Nephron (organoid): ENCODE data around the gene CCT8L2.
"Not testable (repeated sequence)": the region's sequence is repeated elsewhere in the genome, so short reads cannot be mapped to it uniquely, and the experiment has no call there.

Source experiments
- H3K27ac Mint-ChIP-seq, 3 experiments: 2 replicates each; pipeline ENCODE4 v1.8.0; 2020; ENCODE audit warnings: mixed read lengths in 3 of 3, mild to moderate bottlenecking in 2 of 3, moderate library complexity in 1 of 3
- H3K27me3 Mint-ChIP-seq: 2 replicates; pipeline ENCODE4 v1.8.0; 2021; ENCODE audit warnings: low read depth, mild to moderate bottlenecking, moderate library complexity, mixed read lengths
- H3K36me3 Mint-ChIP-seq: 2 replicates; pipeline ENCODE4 v1.8.0; 2020; ENCODE audit warnings: low read depth, mixed read lengths
- H3K4me1 Mint-ChIP-seq: 2 replicates; pipeline ENCODE4 v1.8.0; 2020; ENCODE audit warnings: mixed read lengths
- H3K4me3 Mint-ChIP-seq, 3 experiments: 2 replicates each; pipeline ENCODE4 v1.8.0; 2020; ENCODE audit warnings: mild to moderate bottlenecking in 3 of 3, mixed read lengths in 3 of 3, moderate library complexity in 2 of 3
- H3K9me3 Mint-ChIP-seq: 2 replicates; pipeline ENCODE4 v1.8.0; 2020; ENCODE audit warnings: mixed read lengths
- TF ChIP-seq, protein P1 (sequence below), 3 experiments: fragments of 200-600 bp; sonication (generic); IDR thresholded peaks; one replicate each; pipeline ENCODE4 v1.5.0; 2021; ENCODE audit warnings: antibody characterized with exemption in 3 of 3; ENCODE audit not compliant: unreplicated experiment in 3 of 3

CCT8L2 gene, protein sequence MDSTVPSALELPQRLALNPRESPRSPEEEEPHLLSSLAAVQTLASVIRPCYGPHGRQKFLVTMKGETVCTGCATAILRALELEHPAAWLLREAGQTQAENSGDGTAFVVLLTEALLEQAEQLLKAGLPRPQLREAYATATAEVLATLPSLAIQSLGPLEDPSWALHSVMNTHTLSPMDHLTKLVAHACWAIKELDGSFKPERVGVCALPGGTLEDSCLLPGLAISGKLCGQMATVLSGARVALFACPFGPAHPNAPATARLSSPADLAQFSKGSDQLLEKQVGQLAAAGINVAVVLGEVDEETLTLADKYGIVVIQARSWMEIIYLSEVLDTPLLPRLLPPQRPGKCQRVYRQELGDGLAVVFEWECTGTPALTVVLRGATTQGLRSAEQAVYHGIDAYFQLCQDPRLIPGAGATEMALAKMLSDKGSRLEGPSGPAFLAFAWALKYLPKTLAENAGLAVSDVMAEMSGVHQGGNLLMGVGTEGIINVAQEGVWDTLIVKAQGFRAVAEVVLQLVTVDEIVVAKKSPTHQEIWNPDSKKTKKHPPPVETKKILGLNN

DNA sequence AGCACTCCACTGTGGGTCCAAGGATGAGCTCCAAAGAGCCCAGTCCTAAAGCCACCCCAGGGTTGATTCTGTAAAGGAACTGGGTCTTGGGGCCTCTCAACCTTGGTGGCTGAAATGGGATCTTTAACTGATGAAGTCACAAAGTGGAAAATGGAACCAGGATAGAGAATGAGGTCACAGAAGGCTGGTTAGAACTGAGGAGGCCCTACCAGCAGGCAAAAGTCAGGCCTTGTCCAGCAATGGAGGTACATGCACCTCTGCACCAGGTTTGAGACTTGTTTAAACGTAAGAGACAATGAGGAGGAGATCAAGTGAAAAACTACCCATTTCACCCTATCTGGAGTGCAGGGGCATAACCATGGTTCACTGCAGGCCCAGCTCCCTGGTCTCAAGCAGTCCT, at the start of gene CCT8L2:
CCT8L2 (minus strand) TSS at position 101 of the 400 bp plus-strand sequence. CDS start 260 bp downstream, outside the sequence.
- not testable (repeated sequence) for H3K27ac Mint-ChIP-seq, H3K36me3 Mint-ChIP-seq, H3K4me1 Mint-ChIP-seq, H3K4me3 Mint-ChIP-seq, H3K27me3 Mint-ChIP-seq
- peaks cover 42% of the 10 kb centered on the region for H3K9me3 Mint-ChIP-seq

DNA sequence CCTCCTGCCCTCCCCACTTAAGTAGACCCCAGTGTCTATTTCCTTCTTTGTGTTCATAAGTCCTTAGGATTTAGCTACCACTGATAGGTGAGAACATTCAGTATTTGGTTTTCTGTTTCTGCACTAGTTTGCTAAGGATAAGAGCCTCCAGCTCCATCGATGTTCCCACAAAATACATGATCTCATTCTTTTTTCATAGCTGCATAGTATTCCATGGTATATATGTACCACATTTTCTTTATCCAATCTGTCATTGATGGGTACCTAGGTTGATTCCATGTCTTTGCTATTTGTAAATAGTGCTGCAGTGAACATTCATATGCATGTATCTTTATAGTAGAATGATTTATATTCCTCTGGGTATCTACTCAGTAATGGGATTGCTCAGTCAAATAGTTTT, 42.8 kb upstream of the CCT8L2 start:
- H3K9me3 Mint-ChIP-seq, result peaks cover 21% of the 10 kb centered on the region
- not testable (repeated sequence) for H3K36me3 Mint-ChIP-seq, H3K27ac Mint-ChIP-seq, H3K4me1 Mint-ChIP-seq, H3K4me3 Mint-ChIP-seq, H3K27me3 Mint-ChIP-seq

DNA sequence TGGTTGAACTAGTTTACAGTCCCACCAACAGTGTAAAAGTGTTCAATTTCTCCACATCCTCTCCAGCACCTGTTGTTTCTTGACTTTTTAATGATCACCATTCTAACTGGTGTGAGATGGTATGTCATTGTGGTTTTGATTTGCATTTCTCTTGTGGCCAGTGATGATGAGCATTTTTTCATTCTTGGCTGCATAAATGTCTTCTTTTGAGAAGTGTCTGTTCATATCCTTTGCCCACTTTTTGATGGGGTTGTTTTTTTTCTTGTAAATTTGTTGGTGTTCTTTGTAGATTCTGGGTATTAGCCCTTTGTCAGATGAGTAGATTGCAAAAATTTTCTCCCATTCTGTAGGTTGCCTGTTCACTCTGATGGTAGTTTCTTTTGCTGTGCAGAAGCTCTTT, 41.5 kb upstream of the CCT8L2 start:
- H3K36me3 Mint-ChIP-seq, H3K4me1 Mint-ChIP-seq, H3K27ac Mint-ChIP-seq, H3K27me3 Mint-ChIP-seq, H3K4me3 Mint-ChIP-seq: not testable (repeated sequence)
- H3K9me3 Mint-ChIP-seq, result peaks cover 16% of the 10 kb centered on the region

DNA sequence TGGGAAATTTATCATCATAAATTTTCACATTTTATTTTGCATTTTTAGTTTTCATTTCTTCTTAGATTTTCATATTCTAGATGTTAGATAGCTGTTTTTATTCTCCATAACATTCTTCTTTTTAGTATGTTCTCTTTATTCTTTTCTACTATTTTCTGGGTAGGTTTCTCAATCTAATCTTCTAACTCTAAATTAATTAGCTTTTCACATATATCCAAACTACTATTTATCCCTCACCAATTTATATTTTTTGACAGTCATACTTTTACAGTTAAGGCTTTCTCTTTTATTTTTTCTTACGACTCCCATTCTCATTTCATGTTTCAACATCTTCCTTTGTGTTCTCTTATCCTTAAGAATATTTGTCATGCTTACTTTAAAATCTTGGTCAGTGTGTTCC, 35.9 kb upstream of the CCT8L2 start:
- H3K4me3 Mint-ChIP-seq, H3K36me3 Mint-ChIP-seq, H3K27ac Mint-ChIP-seq, H3K27me3 Mint-ChIP-seq, H3K9me3 Mint-ChIP-seq, H3K4me1 Mint-ChIP-seq: not testable (repeated sequence)

DNA sequence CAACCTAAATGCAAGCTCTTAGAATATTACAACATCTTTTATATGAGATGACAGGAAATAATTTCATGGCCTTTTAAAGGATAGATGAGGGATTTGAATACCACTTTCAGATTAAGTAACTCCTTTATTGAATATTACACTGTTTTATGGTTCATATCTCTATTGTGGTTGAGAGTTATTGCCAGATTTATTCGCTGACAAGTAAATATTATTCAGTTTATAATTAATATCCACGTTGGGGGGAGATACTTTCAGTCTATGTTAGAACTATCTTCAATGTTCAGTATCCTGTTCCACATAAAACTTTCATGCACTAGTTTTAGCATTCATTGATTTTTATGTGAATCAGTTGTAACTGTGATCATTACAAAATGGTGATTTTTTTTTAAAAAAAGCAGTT, 32.4 kb upstream of the CCT8L2 start:
- H3K36me3 Mint-ChIP-seq, H3K4me3 Mint-ChIP-seq, H3K27me3 Mint-ChIP-seq, H3K27ac Mint-ChIP-seq, H3K4me1 Mint-ChIP-seq: not testable (repeated sequence)
- peaks cover 14% of the 10 kb centered on the region for H3K9me3 Mint-ChIP-seq

DNA sequence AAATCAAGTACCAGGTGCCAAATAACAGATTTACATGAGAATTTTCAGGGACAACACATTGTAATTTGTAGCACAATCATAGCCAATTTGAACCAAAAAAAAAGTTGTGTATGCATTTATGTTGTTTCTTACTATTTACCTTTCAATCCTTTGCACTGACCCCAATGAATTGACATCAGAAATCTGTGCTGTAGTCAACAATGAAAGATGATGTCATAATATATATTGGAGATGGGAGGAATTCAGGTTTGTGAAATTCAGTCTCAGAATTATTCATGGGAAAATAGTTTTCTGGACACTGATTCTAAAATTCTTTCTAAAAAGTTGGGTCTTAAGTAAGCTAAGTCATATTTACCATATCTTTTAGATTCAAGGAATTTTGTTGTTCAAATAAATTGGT, 31.0 kb upstream of the CCT8L2 start:
- not testable (repeated sequence) for H3K4me3 Mint-ChIP-seq, H3K27ac Mint-ChIP-seq, H3K4me1 Mint-ChIP-seq, H3K27me3 Mint-ChIP-seq, H3K36me3 Mint-ChIP-seq
- peaks cover 15% of the 10 kb centered on the region for H3K9me3 Mint-ChIP-seq

DNA sequence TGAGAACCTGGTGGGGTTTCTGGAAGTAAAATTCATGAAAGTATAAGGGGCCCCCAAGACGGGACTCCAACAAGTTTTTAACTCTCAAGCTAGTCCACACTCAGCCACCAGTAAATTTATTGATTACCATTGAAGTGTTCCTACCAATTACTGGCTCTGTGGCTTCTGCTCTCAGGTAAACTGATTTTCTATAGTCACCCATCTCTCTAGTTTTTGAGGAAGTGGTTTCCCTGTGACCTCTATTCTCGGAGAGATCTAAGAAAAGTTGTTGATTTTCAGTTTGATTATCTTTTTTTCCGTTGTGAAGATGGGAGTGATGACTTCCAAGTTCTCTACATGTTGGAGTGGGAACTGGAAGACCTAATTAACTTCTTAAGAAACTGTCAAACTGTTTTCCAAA, 24.9 kb upstream of the CCT8L2 start:
- H3K4me3 Mint-ChIP-seq, H3K27ac Mint-ChIP-seq, H3K36me3 Mint-ChIP-seq, H3K27me3 Mint-ChIP-seq, H3K4me1 Mint-ChIP-seq: not testable (repeated sequence)
- peaks cover 31% of the 10 kb centered on the region for H3K9me3 Mint-ChIP-seq

DNA sequence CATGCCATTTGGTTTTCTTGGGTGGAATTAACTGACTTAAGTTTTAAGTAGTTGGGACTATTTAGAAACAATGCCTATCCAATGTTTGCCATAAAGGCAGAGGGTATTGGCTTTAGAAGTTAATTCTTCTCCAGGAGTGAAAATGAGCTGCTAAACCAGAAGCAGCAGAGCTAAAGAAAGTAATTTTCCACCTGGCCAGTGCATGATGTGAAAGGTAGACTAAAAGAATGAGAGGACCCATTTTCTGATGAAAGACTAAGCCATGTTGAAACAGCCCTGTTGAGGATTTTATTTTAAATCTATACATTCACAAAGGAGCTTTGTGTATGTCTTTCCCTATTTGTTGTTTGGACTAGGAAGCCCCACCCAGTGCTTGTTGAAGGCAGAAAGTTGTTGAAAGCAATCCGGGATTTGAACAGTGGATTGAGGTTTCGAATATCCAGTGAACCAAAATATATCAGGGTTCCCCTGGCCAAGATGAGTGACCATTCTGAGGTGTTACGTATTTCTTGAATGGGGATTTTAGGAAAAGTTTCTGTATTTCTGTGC, 23.9 kb upstream of the CCT8L2 start:
- not testable (repeated sequence) for H3K36me3 Mint-ChIP-seq, H3K4me1 Mint-ChIP-seq, H3K27ac Mint-ChIP-seq, H3K4me3 Mint-ChIP-seq, H3K27me3 Mint-ChIP-seq
- peaks cover 35% of the 10 kb centered on the region for H3K9me3 Mint-ChIP-seq

DNA sequence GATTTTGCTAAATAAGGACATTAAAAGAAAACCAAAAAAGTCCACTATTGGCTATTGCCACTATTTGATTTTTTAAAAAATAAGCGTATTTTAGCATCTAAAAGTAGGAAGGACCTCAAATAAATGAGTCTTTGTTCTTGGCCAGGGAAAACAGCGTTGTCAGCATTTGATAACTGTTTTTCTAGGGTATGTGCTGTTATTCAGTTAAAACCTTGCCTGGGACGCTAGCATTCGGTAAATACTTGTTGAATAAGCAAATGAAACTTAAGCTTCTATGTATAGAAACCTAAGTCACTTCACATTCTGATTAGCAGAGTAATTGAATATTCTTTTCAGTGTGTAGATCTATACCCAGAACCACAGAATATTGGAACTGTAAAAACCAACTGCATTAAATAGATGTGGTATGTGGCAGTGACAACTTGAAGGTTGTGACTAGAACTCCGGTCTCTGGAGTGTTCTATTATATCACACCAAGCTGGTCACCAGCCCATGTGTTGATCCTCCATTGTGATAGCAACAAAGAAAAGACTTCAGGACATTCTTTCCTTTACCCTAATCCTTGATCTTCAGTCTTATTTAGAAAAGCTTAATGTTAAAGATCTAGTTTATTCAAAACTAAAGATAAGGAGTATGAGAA, 23.1 kb upstream of the CCT8L2 start:
- H3K36me3 Mint-ChIP-seq, H3K27me3 Mint-ChIP-seq, H3K27ac Mint-ChIP-seq, H3K4me1 Mint-ChIP-seq, H3K4me3 Mint-ChIP-seq: not testable (repeated sequence)
- peaks cover 43% of the 10 kb centered on the region for H3K9me3 Mint-ChIP-seq

DNA sequence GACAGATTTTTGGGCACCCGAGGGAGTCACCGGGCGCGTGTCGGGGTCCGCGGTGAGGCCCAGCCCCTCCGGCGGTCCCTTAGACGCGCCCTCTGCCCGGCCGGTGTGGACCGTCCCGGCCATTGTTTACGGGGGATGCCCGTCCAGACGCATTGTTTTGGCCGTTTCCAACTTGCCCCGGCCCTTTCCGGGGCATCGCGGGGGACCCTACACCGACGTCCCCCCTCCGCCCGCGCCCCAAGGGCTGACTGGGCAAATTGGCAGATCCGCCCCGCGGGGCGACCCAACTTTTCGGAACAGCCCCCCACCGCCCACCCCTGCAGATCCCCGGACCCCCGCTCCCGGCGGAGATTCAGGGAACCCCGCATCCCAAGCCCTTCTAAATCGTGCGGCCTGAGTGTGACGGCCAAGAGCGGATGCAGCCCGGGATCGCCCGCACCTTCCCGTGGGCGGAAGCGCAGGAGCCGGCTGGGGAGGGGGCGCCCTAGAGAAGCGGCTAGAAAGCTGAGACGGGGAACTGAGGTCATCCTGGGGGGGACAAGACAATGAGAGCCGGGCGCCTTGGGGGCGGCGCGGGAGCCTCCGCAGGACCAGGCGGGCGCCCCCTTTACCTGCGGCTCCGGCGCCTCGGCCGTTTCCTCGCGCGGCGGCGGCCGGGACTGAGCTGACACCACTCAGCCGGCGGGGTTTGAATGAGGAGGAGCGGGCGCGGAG, 17.1 kb upstream of the CCT8L2 start:
- no peak overlapping the region for H3K4me3 Mint-ChIP-seq

More for the DNA sequence above, 17.1 kb upstream of the CCT8L2 start:
- no peak overlapping the region for H3K27ac Mint-ChIP-seq
- peaks cover 41% of the 10 kb centered on the region for H3K9me3 Mint-ChIP-seq
- H3K36me3 Mint-ChIP-seq, result peaks cover 8% of the 10 kb centered on the region
- no peaks in the 10 kb centered on the region for H3K4me1 Mint-ChIP-seq
- H3K27me3 Mint-ChIP-seq, result no peaks in the 10 kb centered on the region
- TF ChIP-seq, protein P1, sequence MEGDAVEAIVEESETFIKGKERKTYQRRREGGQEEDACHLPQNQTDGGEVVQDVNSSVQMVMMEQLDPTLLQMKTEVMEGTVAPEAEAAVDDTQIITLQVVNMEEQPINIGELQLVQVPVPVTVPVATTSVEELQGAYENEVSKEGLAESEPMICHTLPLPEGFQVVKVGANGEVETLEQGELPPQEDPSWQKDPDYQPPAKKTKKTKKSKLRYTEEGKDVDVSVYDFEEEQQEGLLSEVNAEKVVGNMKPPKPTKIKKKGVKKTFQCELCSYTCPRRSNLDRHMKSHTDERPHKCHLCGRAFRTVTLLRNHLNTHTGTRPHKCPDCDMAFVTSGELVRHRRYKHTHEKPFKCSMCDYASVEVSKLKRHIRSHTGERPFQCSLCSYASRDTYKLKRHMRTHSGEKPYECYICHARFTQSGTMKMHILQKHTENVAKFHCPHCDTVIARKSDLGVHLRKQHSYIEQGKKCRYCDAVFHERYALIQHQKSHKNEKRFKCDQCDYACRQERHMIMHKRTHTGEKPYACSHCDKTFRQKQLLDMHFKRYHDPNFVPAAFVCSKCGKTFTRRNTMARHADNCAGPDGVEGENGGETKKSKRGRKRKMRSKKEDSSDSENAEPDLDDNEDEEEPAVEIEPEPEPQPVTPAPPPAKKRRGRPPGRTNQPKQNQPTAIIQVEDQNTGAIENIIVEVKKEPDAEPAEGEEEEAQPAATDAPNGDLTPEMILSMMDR (IDR thresholded peaks at IDR 0.05; ENCODE audit: unreplicated experiment in 3 of 3), result no peak
